Mucosa of descending colon (tissue), 3 donors: ENCODE measurements around the gene MIA3. TPM values are rescaled to one million over a fixed set of nuclear protein-coding genes. Genes with fewer than 3 reads are reported as not detected.

Experiments used
- ATAC-seq: fragments of 200-7000 bp; cut with Tn5 transposase; one replicate; pipeline ENCODE4 v1.9.1; 2020; ENCODE audit warnings: mild to moderate bottlenecking, moderate library complexity
- DNase-seq, 3 donors: peaks; one replicate each; pipeline ENCODE4 v3.0.0-alpha.2; 2020
- H3K36me3 ChIP-seq: fragments of 200-600 bp; one replicate; pipeline ENCODE4 v1.8.0; 2021; ENCODE audit warnings: low read depth, mild to moderate bottlenecking
- H3K4me1 ChIP-seq: fragments of 200-600 bp; one replicate; pipeline ENCODE4 v1.8.0; 2021; ENCODE audit warnings: low read depth, mild to moderate bottlenecking
- H3K4me3 ChIP-seq: fragments of 200-600 bp; one replicate; pipeline ENCODE4 v1.8.0; 2021; ENCODE audit warnings: mild to moderate bottlenecking
- H3K9me3 ChIP-seq: fragments of 200-600 bp; one replicate; pipeline ENCODE4 v1.8.0; 2021; ENCODE audit warnings: mild to moderate bottlenecking
- intact Hi-C, 2 donors: fragments of 100-400 bp; cut with DNase I in 1 of 2; cut with micrococcal nuclease in 1 of 2; formaldehyde crosslinking; loops; one replicate each; pipeline versions ENCODE4 v1.11.0 to v1.11.1; 2022; cut with DNase I, micrococcal nuclease
- total RNA-seq, 3 donors: library from RNA; stranded (reverse); fragmentation: NEBNext Ultra II Directional in 2 of 3; extraction: Animal tissue kit (Norgen Biotek cat#: 25700) in 2 of 3; gene quantifications; one replicate each; pipeline versions ENCODE4 v1.2.1 to v1.2.4, GENCODE V29; 2021 to 2023
- TF ChIP-seq, protein P1 (sequence below): fragments of 200-600 bp; IDR thresholded peaks from one replicate; pipeline ENCODE4 v1.8.0; 2022; ENCODE audit warnings: antibody characterized with exemption, mild to moderate bottlenecking
- donor health status: DM: no; HTN: no; CAD: no; lungs with moderate emphysema.
- donor health status: DM: no; HTN: no; CAD: no.
- donor health status: DM: no; HTN: yes; CAD: no.

The MIA3 gene
- total RNA-seq, 3 donors from 2014 or later: 63.8 to 77.2 (median 71.9) TPM

DNA sequence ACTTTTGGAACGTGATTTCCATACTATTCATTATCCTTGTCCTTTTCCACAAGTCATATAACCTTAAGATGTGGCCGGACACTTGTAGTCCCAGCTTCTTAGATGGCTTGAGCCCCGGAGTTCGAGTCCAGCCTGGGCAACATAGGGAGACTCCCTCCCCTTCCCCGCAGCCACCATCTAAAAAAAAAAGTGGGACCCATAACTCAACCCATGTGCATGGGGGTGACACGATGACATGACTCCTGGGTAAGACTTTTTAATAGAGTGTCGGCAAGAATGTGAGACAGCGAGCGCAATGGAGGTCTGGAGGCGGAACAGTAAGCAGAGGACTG lies 25.7 kb downstream of the MIA3 start:
- TF ChIP-seq, protein P1, sequence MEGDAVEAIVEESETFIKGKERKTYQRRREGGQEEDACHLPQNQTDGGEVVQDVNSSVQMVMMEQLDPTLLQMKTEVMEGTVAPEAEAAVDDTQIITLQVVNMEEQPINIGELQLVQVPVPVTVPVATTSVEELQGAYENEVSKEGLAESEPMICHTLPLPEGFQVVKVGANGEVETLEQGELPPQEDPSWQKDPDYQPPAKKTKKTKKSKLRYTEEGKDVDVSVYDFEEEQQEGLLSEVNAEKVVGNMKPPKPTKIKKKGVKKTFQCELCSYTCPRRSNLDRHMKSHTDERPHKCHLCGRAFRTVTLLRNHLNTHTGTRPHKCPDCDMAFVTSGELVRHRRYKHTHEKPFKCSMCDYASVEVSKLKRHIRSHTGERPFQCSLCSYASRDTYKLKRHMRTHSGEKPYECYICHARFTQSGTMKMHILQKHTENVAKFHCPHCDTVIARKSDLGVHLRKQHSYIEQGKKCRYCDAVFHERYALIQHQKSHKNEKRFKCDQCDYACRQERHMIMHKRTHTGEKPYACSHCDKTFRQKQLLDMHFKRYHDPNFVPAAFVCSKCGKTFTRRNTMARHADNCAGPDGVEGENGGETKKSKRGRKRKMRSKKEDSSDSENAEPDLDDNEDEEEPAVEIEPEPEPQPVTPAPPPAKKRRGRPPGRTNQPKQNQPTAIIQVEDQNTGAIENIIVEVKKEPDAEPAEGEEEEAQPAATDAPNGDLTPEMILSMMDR: no peak
- ATAC-seq (peak; percentile 27), DNase-seq (no peak)
- Histone ChIP-seq H3K36me3 (no peaks in the 10 kb centered on the region), H3K4me3 (peak overlapping the region; percentile 62), H3K9me3 (no peaks in the 10 kb centered on the region), H3K4me1 (peaks cover 12% of the 10 kb centered on the region)
- intact Hi-C loops: no loop called here

DNA sequence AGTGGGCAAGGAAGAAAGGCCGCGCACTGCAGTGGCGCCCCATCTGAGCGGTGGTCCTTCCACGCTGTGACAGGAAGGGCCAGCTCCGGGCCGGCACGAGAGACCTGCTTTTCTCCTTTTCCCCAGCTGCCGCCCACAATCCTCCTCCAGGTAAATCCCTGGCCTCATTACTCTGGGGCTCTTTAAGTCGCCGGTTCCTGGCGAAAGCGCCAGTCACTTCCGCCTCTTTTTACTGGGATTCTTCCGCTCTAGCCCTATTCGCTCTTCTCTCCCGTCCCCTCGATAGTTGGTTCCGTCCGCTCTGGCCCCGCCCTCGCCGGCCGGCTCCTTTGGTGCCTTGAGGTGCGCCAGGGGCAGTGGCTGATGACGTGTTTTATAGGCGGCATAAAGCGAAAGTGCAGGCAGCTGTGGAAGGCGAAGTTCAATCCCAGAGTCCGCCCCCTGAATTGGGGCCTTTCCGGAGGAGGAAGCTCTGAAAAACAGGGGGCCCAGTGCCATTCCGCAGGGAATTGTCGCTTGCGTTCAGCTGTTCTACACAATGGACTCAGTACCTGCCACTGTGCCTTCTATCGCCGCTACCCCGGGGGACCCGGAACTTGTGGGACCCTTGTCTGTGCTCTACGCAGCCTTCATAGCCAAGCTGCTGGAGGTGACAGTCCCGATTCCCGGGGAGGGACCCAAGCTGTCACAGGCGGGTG lies 26.2 kb downstream of the MIA3 start:
- DNase-seq (peak; percentile 99 to 100 (median 99)), ATAC-seq (peak; percentile 99)
- no peaks in the 10 kb centered on the region for H3K36me3 ChIP-seq
- intact Hi-C loops: no loop called here
- H3K4me1 ChIP-seq: peaks cover 12% of the 10 kb centered on the region
- TF ChIP-seq, protein P1: no peak
- H3K9me3 ChIP-seq: no peaks in the 10 kb centered on the region
- H3K4me3 ChIP-seq: peak overlapping the region; percentile 62

DNA sequence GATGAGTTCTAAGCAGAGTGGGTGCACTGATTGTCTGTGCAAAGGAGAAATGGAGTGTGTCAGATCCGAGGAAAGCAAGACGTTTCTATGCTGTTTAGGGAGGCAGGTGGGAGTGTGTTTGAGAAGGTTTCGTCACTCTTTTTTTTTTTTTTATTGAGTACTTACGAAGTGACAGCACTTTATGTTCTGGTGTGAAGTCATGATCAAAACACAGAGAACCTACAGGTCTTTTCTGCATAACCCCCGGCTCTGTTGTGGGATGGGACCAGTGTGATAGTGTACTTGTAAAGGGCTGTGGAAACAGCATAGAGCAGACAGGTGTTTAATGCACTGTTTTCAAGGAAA lies 26.7 kb downstream of the MIA3 start:
- peak; percentile 45 for ATAC-seq

DNA sequence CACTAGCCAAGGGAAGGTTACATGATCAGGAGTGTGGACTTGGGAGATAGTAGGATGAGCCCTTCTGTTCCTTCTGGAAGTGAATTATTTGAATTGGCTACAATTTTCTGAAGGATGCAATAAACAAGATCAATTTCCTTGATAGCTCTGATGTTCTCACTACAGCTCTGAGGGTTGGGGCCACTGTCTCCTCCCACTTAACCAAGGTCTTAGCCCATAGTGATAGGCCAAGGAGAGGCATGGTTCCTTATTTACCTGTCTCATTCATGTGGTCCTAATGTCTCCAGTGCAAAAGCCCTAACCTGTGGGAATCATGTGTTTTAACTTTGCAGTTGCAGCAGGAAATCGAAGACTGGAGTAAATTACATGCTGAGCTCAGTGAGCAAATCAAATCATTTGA lies 34.8 kb downstream of the MIA3 start:
- no peak for ATAC-seq
- intact Hi-C loops: loop anchor here in 1 of 2 donors (10.0 kb wide), 1 partner anchor 62 kb away; the partner anchor contains the start of genes AIDA and BROX

More for the DNA sequence above, 26.7 kb downstream of the MIA3 start:
- H3K9me3 ChIP-seq: no peaks in the 10 kb centered on the region
- TF ChIP-seq, protein P1: no peak
- DNase-seq: no peak
- intact Hi-C loops: no loop called here
- peak overlapping the region; percentile 62 for H3K4me3 ChIP-seq
- H3K4me1 ChIP-seq: peaks cover 12% of the 10 kb centered on the region
- H3K36me3 ChIP-seq: no peaks in the 10 kb centered on the region

DNA sequence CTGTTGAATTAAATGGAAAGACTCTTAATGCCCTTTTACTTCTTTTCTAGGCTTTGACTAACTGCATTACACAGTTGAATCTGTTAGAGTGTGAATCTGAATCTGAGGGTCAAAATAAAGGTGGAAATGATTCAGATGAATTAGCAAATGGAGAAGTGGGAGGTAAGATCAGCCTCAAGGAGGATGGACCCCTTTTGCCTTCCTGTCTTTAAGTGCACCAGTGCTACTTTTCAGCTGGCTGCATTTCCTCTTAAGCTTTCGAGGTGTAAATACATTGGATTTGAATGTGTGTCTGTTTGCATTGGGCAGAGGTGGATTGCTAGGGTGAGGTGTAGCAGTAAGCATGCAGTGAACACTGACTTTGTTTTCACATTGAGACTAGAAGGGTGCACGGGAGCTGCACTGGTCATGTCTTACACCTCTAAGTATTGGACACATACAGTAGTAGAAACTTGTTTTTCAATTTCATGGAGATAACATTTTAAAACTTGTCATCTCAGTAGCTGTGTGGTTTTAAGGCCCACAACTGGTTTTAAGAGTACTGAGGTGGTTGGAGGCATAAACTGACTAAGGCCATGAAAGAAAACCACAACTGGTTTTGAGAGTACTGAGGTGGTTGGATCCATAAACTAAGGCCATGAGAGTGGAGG lies 35.4 kb downstream of the MIA3 start:
- ATAC-seq: peak; percentile 64
- Histone ChIP-seq H3K36me3 (peaks cover 6% of the 10 kb centered on the region), H3K4me1 (peaks cover 13% of the 10 kb centered on the region), H3K4me3 (no peak overlapping the region), H3K9me3 (no peaks in the 10 kb centered on the region)
- DNase-seq: peak in 1 of 3 donors; percentile 39
- TF ChIP-seq, protein P1: no peak
- intact Hi-C loops: loop anchor here in 1 of 2 donors (10.0 kb wide), 1 partner anchor 61 kb away; the partner anchor contains the start of genes AIDA and BROX

More for the DNA sequence above, 34.8 kb downstream of the MIA3 start:
- TF ChIP-seq, protein P1: no peak
- Histone ChIP-seq H3K36me3 (peaks cover 6% of the 10 kb centered on the region), H3K9me3 (no peaks in the 10 kb centered on the region), H3K4me3 (no peak overlapping the region), H3K4me1 (peaks cover 13% of the 10 kb centered on the region)
- DNase-seq: no peak
